Esophagus muscularis mucosa (tissue), 4 donors: ENCODE measurements around the gene SLC25A12. TPM values are rescaled to one million over a fixed set of nuclear protein-coding genes. Genes with fewer than 3 reads are reported as not detected.

Experiments
- DNase-seq: peaks from one replicate; pipeline ENCODE4 v3.0.0-alpha.2; 2017; ENCODE audit errors: extremely low spot score
- H3K27ac ChIP-seq, 4 donors: fragments of 200-600 bp; sonication (generic); replicated peaks in 1 of 4; 1 replicate in 3 of 4; 2 replicates in 1 of 4; pipeline ENCODE4 v1.5.1; 2016 to 2019; ENCODE audit warnings: mild to moderate bottlenecking in 1 of 4
- H3K27me3 ChIP-seq, 4 donors: fragments of 200-600 bp; sonication (generic); one replicate each; pipeline versions ENCODE4 v1.5.1 to v1.6.0; 2016 to 2019
- H3K36me3 ChIP-seq, 4 donors: fragments of 200-600 bp; sonication (generic); one replicate each; pipeline ENCODE4 v1.5.1; 2016 to 2019
- H3K4me1 ChIP-seq, 4 donors: fragments of 200-600 bp; sonication (generic); one replicate each; pipeline ENCODE4 v1.5.1; 2016 to 2019
- H3K4me3 ChIP-seq, 4 donors: fragments of 200-600 bp; sonication (generic); 1 replicate in 2 of 4; 2 replicates in 2 of 4; pipeline ENCODE4 v1.5.1; 2016 to 2019; ENCODE audit warnings: mild to moderate bottlenecking in 4 of 4, moderate library complexity in 1 of 4
- H3K9me3 ChIP-seq, 4 donors: fragments of 200-600 bp; sonication (generic); 1 replicate in 3 of 4; 2 replicates in 1 of 4; pipeline ENCODE4 v1.5.1; 2016 to 2019
- EP300 ChIP-seq: sonication (generic); formaldehyde crosslinking; IDR thresholded peaks from one replicate; pipeline ENCODE4 v1.6.1; 2017; ENCODE audit warnings: antibody characterized with exemption
- POLR2A ChIP-seq: fragments of 450-650 bp; IDR thresholded peaks from one replicate; pipeline ENCODE4 v1.6.1; 2017; ENCODE audit warnings: antibody characterized with exemption, moderate library complexity, mild to moderate bottlenecking, low read depth
- POLR2AphosphoS5 ChIP-seq, 2 donors: sonication (generic); formaldehyde crosslinking; IDR thresholded peaks; one replicate each; pipeline ENCODE4 v1.6.1; 2017; ENCODE audit warnings: antibody characterized with exemption in 2 of 2
- WGBS: methylation state at CpG from one replicate; pipeline ENCODE4 v1.1.5; 2018; 5-methylcytosine and 5-hydroxymethylcytosine counted together
- intact Hi-C: fragments of 100-400 bp; cut with DNase I; formaldehyde crosslinking; loops from one replicate; pipeline ENCODE4 v1.15.1; 2023
- total RNA-seq, 4 donors: library from RNA; depleted of rRNA; stranded (reverse); fragments of >200 nt; gene quantifications; one replicate each; pipeline versions ENCODE4 v1.1.0 to v1.2.1, GENCODE V29; 2016
- TF ChIP-seq, protein P1 (sequence below), 3 experiments: fragments of 200-600 bp in 2 of 3; fragments of 450-650 bp in 1 of 3; sonication (generic) in 2 of 3; IDR thresholded peaks; one replicate each; pipeline ENCODE4 v1.5.1; 2017 to 2019; ENCODE audit warnings: antibody characterized with exemption in 3 of 3, mild to moderate bottlenecking in 2 of 3, moderate library complexity in 1 of 3

SLC25A12 gene
- total RNA-seq, 4 donors from 2014 or later: 52.2 to 68.9 (median 63.6) TPM

DNA sequence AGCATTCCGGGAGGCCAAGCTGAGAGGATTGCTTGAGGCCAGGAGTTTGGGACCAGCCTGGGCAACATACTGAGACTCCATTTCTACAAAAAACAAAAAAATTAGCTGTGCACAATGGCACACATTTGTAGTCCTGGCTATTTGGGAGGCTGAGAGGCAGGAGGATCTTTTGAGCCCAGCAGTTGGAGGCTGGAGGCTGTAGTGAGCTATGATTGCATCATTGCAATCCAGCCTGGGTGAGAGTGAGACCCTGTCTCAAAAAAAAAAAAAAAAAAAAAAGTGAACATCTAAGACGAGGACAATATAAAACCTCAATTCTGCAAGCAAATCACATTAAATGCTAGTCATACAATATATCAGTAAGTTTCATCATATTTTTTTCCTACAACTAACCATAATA lies 25.4 kb upstream of the SLC25A12 start:
- TF ChIP-seq EP300: no peak
- no peak for TF ChIP-seq POLR2A
- no peak for TF ChIP-seq POLR2AphosphoS5 (IDR thresholded peaks at IDR 0.05)
- TF ChIP-seq, protein P1, sequence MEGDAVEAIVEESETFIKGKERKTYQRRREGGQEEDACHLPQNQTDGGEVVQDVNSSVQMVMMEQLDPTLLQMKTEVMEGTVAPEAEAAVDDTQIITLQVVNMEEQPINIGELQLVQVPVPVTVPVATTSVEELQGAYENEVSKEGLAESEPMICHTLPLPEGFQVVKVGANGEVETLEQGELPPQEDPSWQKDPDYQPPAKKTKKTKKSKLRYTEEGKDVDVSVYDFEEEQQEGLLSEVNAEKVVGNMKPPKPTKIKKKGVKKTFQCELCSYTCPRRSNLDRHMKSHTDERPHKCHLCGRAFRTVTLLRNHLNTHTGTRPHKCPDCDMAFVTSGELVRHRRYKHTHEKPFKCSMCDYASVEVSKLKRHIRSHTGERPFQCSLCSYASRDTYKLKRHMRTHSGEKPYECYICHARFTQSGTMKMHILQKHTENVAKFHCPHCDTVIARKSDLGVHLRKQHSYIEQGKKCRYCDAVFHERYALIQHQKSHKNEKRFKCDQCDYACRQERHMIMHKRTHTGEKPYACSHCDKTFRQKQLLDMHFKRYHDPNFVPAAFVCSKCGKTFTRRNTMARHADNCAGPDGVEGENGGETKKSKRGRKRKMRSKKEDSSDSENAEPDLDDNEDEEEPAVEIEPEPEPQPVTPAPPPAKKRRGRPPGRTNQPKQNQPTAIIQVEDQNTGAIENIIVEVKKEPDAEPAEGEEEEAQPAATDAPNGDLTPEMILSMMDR (IDR thresholded peaks at IDR 0.05): no peak

DNA sequence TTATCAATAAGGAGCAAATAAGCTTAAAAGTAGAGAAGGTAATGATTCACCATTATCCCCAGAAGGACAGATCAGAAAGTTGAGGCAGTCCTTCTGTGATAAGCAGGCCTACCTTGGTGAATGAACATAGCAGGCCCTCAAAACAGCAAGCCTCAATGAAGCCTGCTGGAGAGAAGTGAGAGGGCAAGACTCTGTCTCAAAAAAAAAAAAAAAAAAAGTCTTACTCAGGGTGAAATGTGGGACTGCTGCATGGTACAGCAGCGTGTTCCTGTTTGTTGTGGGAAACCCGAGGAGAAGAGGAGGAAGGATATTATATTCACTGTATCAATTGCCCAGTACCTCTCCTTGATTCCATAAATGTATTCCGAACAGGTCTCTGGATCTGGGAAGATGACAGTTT lies 19.5 kb upstream of the SLC25A12 start:
- intact Hi-C loops: no loop called here
- no peak overlapping the region for H3K27ac ChIP-seq
- 78% methylated on average over 3 of the region's 3 CpGs for WGBS
- H3K27me3 ChIP-seq: no peaks in the 10 kb centered on the region
- H3K9me3 ChIP-seq: no peaks in the 10 kb centered on the region
- H3K4me1 ChIP-seq: no peaks in the 10 kb centered on the region
- no peak overlapping the region for H3K4me3 ChIP-seq
- no peak for DNase-seq
- no peaks in the 10 kb centered on the region for H3K36me3 ChIP-seq
- TF ChIP-seq, protein P1 (IDR thresholded peaks at IDR 0.05): no peak
- TF ChIP-seq POLR2AphosphoS5 (IDR thresholded peaks at IDR 0.05) (no peak), EP300 (no peak), POLR2A (no peak)

More for the DNA sequence above, 25.4 kb upstream of the SLC25A12 start:
- DNase-seq: no peak
- intact Hi-C loops: no loop called here
- WGBS: 97% methylated on average over 2 of the region's 2 CpGs
- peaks cover 17 to 22% (median 21%) of the 10 kb centered on the region in 4 donors for H3K4me1 ChIP-seq
- H3K36me3 ChIP-seq: no peaks in the 10 kb centered on the region
- H3K9me3 ChIP-seq: no peaks in the 10 kb centered on the region
- H3K27ac ChIP-seq: no peak overlapping the region
- H3K4me3 ChIP-seq: no peak overlapping the region
- H3K27me3 ChIP-seq: no peaks in the 10 kb centered on the region

DNA sequence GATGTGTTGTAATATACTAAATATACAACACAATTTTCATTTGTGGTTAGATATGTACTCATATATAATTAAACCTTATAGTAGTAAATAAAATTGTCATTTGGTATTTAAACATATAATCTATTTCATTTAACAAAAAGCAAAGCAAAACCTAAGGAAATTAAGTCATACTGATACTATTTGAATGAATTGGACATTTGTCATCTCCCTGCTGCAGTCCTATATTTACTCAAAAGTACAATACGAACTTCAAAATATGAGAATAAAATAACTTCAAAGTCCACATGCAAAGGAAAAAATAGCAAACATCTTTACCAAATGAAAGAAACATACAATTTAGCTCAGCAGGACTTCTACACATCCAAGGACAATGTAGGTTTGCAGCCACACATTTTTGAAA lies 16.4 kb upstream of the SLC25A12 start:
- H3K4me1 ChIP-seq: no peaks in the 10 kb centered on the region
- no peak overlapping the region for H3K4me3 ChIP-seq
- TF ChIP-seq, protein P1 (IDR thresholded peaks at IDR 0.05): no peak
- TF ChIP-seq EP300 (no peak), POLR2A (no peak), POLR2AphosphoS5 (IDR thresholded peaks at IDR 0.05) (no peak)
- no peaks in the 10 kb centered on the region for H3K36me3 ChIP-seq
- H3K9me3 ChIP-seq: no peaks in the 10 kb centered on the region
- intact Hi-C loops: no loop called here
- H3K27ac ChIP-seq: no peak overlapping the region
- 57% methylated on average over 1 of the region's 1 CpG for WGBS
- DNase-seq: no peak
- H3K27me3 ChIP-seq: no peaks in the 10 kb centered on the region

DNA sequence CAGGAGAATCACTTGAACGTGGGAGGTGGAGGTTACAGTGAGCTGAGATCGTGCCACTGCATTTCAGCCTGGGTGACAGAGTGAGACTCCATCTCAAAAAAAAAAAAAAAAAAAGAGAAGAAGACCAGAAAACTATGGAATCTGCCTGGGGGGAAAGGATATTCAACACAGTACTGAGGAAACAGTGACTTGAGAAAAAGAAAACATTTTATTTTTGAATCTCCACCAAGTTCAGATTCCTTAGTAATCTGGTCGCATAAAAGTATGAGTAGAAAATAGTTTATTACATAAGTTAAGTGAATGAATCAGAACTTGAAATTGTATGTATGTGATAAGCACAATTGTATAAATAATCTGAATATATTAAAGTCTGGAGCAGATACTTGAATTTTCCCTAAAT lies 15.2 kb upstream of the SLC25A12 start:
- Histone ChIP-seq H3K9me3 (no peaks in the 10 kb centered on the region), H3K4me3 (no peak overlapping the region), H3K27ac (no peak overlapping the region), H3K4me1 (no peaks in the 10 kb centered on the region), H3K36me3 (no peaks in the 10 kb centered on the region), H3K27me3 (no peaks in the 10 kb centered on the region)
- TF ChIP-seq EP300: no peak
- TF ChIP-seq, protein P1 (IDR thresholded peaks at IDR 0.05): no peak
- TF ChIP-seq POLR2AphosphoS5 (IDR thresholded peaks at IDR 0.05): no peak
- TF ChIP-seq POLR2A: no peak
- no peak for DNase-seq
- intact Hi-C loops: no loop called here
- WGBS: 92% methylated on average over 3 of the region's 3 CpGs

DNA sequence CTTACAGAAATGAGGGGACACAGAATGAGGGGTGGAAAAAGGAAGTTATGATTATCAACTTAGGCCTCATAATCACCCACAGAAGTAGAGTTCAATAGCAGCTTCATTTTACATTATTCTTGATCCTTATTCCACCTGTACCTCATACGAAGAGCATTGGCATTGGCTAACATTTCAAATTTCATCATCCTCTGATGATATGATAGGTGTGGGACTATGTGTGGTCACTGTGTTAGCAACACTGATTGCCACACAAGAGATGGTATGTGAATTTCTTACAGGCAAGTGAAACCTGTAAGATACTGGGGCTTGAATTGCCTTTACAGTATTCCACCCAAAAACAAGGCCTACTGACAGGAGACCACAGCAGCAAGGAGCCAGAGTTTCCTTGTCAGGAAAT lies 14.2 kb upstream of the SLC25A12 start:
- Histone ChIP-seq H3K27me3 (no peaks in the 10 kb centered on the region), H3K9me3 (no peaks in the 10 kb centered on the region), H3K36me3 (no peaks in the 10 kb centered on the region), H3K27ac (no peak overlapping the region), H3K4me1 (no peaks in the 10 kb centered on the region), H3K4me3 (no peak overlapping the region)
- TF ChIP-seq POLR2AphosphoS5 (IDR thresholded peaks at IDR 0.05) (no peak), POLR2A (no peak), EP300 (no peak)
- TF ChIP-seq, protein P1 (IDR thresholded peaks at IDR 0.05): no peak
- intact Hi-C loops: no loop called here
- no peak for DNase-seq
- 95% methylated on average over 1 of the region's 1 CpG for WGBS
